A549 (cell line): ENCODE measurements around the gene S100A1. TPM values are rescaled to one million over a fixed set of nuclear protein-coding genes. Genes with fewer than 3 reads are reported as not detected.

Source experiments
- ATAC-seq, 2 experiments: fragments of 200-7000 bp in 1 of 2; fragments of >200 bp in 1 of 2; cut with Nextera tagmentation in 1 of 2; cut with Tn5 transposase in 1 of 2; 3 replicates each; pipeline versions ENCODE4 v1.8.0 to v1.9.1; 2018 to 2020; ENCODE audit warnings: mild to moderate bottlenecking in 1 of 2, moderate library complexity in 1 of 2
- CTCF ChIA-PET: fragments of 300-600 bp; sonication (Branson Sonifier 250); formaldehyde crosslinking; extraction: SDS; loops from one replicate; lab custom pipeline; 2021; ENCODE audit warnings: antibody characterized with exemption, inconsistent platforms; lab: Yijun Ruan, JAX
- POLR2A ChIA-PET: fragments of 350-600 bp; formaldehyde crosslinking; extraction: SDS; loops from one replicate; lab custom pipeline; 2021; ENCODE audit warnings: antibody characterized with exemption, inconsistent platforms; lab: Yijun Ruan, JAX
- DNase-seq, 2 experiments: peaks; one replicate each; pipeline versions ENCODE4 v3.0.0 to v3.0.0-alpha.2; 2011 to 2016; ENCODE audit warnings: low read depth in 1 of 2, low spot score in 1 of 2
- FAIRE-seq: peaks from 2 replicates; lab custom pipeline; 2011; peaks lifted over from hg19 to GRCh38; lab: Jason Lieb, UNC
- H3K27ac ChIP-seq, 2 experiments: fragments of >200 bp; sonication (Bioruptor Twin); formaldehyde crosslinking; 3 replicates each; pipeline ENCODE4 v1.5.1; 2016 to 2017
- H3K4me1 ChIP-seq: fragments of >200 bp; sonication (Bioruptor Twin); formaldehyde crosslinking; 3 replicates; pipeline ENCODE4 v1.6.1; 2016
- H3K4me2 ChIP-seq: fragments of >200 bp; sonication (Bioruptor Twin); formaldehyde crosslinking; 3 replicates; pipeline ENCODE4 v1.6.1; 2016
- H3K4me3 ChIP-seq: fragments of >200 bp; sonication (Bioruptor Twin); formaldehyde crosslinking; 3 replicates; pipeline ENCODE4 v1.5.1; 2016
- H3K9me3 ChIP-seq: fragments of >200 bp; sonication (Bioruptor Twin); formaldehyde crosslinking; 3 replicates; pipeline ENCODE4 v1.6.1; 2016
- EHF ChIP-seq: fragments of 250-450 bp; sonication (Bioruptor Pico); IDR thresholded peaks from 2 replicates; pipeline ENCODE4 v1.5.0; 2020; ENCODE audit warnings: mild to moderate bottlenecking
- EHMT2 ChIP-seq: fragments of 200-600 bp; sonication (generic); IDR thresholded peaks from 2 replicates; pipeline ENCODE4 v1.6.1; 2016; ENCODE audit warnings: antibody characterized with exemption, low read depth, mild to moderate bottlenecking, moderate library complexity
- ELK1 ChIP-seq: fragments of 150-350 bp; IDR thresholded peaks from 2 replicates; pipeline ENCODE4 v1.6.1; 2014; ENCODE audit warnings: low read depth, mild to moderate bottlenecking, low read length
- ESRRA ChIP-seq: fragments of 150-350 bp; IDR thresholded peaks from 2 replicates; pipeline ENCODE4 v1.6.1; 2014; ENCODE audit warnings: mild to moderate bottlenecking, low read length, borderline replicate concordance
- FOSL2 ChIP-seq, 2 experiments: fragments of 450-650 bp in 1 of 2; fragments of >200 bp in 1 of 2; sonication (Bioruptor Twin) in 1 of 2; formaldehyde crosslinking; IDR thresholded peaks; 2 replicates each; pipeline versions ENCODE4 v1.5.0 to v1.6.1; 2016 to 2020; ENCODE audit warnings: mild to moderate bottlenecking in 1 of 2, moderate library complexity in 1 of 2
- FOXS1 ChIP-seq: fragments of 250-450 bp; sonication (Bioruptor Pico); IDR thresholded peaks from 2 replicates; pipeline ENCODE4 v1.5.0; 2020; ENCODE audit warnings: mild to moderate bottlenecking, moderate library complexity
- GATA3 ChIP-seq: IDR thresholded peaks from 2 replicates; pipeline ENCODE4 v1.6.1; 2012; ENCODE audit warnings: borderline replicate concordance
- HDAC2 ChIP-seq: fragments of 200-600 bp; sonication (generic); IDR thresholded peaks from 2 replicates; pipeline ENCODE4 v1.6.1; 2016
- HES2 ChIP-seq: fragments of >200 bp; sonication (Bioruptor Twin); formaldehyde crosslinking; IDR thresholded peaks from 2 replicates; pipeline ENCODE4 v1.6.1; 2016
- HOXB13 ChIP-seq: fragments of 250-450 bp; sonication (Bioruptor Pico); IDR thresholded peaks from 2 replicates; pipeline ENCODE4 v1.5.0; 2020; ENCODE audit warnings: low read depth, mild to moderate bottlenecking, moderate library complexity
- KDM1A ChIP-seq: fragments of 200-600 bp; sonication (generic); IDR thresholded peaks from 2 replicates; pipeline ENCODE4 v1.6.1; 2016; ENCODE audit warnings: low read depth, mild to moderate bottlenecking
- KDM5A ChIP-seq: fragments of 200-600 bp; sonication (generic); IDR thresholded peaks from 2 replicates; pipeline ENCODE4 v1.6.1; 2016; ENCODE audit warnings: antibody characterized with exemption, mild to moderate bottlenecking
- MAFK ChIP-seq: fragments of 450-650 bp; IDR thresholded peaks from 2 replicates; pipeline ENCODE4 v1.6.1; 2014; ENCODE audit not compliant: partially characterized antibody
- MAX ChIP-seq: IDR thresholded peaks from 2 replicates; pipeline ENCODE4 v1.6.1; 2012
- NFE2L2 ChIP-seq: fragments of 150-350 bp; conservative IDR thresholded peaks from 2 replicates; pipeline ENCODE4 v1.6.1; 2014; ENCODE audit warnings: low read length
- NPAS2 ChIP-seq: fragments of 250-450 bp; sonication (Bioruptor Pico); IDR thresholded peaks from 2 replicates; pipeline ENCODE4 v1.8.0; 2022; ENCODE audit warnings: mild to moderate bottlenecking, moderate library complexity, borderline replicate concordance
- POLR2AphosphoS2 ChIP-seq: conservative IDR thresholded peaks from 2 replicates; pipeline ENCODE4 v1.6.1; 2012; ENCODE audit warnings: low read length, improper control_type of control experiment, inconsistent platforms
- REST ChIP-seq: fragments of 200-600 bp; sonication (generic); IDR thresholded peaks from 2 replicates; pipeline ENCODE4 v1.6.1; 2016; ENCODE audit warnings: antibody characterized with exemption, mild to moderate bottlenecking, moderate library complexity
- RNF2 ChIP-seq: fragments of 200-600 bp; sonication (generic); IDR thresholded peaks from 2 replicates; pipeline ENCODE4 v1.6.1; 2016; ENCODE audit warnings: low read depth, mild to moderate bottlenecking, antibody characterized with exemption, moderate library complexity, borderline replicate concordance
- TP53 ChIP-seq: fragments of 250-450 bp; sonication (Bioruptor Pico); IDR thresholded peaks from 2 replicates; pipeline ENCODE4 v1.5.0; 2021; ENCODE audit warnings: mild to moderate bottlenecking, moderate library complexity
- USF2 ChIP-seq: fragments of 450-650 bp; IDR thresholded peaks from 2 replicates; pipeline ENCODE4 v1.6.1; 2014; ENCODE audit warnings: antibody characterized with exemption
- ZC3H11A ChIP-seq: fragments of 450-650 bp; IDR thresholded peaks from 2 replicates; pipeline ENCODE4 v1.6.1; 2014; ENCODE audit warnings: antibody characterized with exemption, mild to moderate bottlenecking
- ZFP36 ChIP-seq: fragments of 450-650 bp; IDR thresholded peaks from 2 replicates; pipeline ENCODE4 v1.6.1; 2014; ENCODE audit warnings: borderline replicate concordance; ENCODE audit not compliant: partially characterized antibody
- ZNF302 ChIP-seq: fragments of 250-450 bp; sonication (Bioruptor Pico); IDR thresholded peaks from 2 replicates; pipeline ENCODE4 v1.9.0; 2021; ENCODE audit warnings: inconsistent platforms, mild to moderate bottlenecking, moderate library complexity
- WGBS: methylation state at CpG from one replicate; pipeline ENCODE4 v1.1.6; 2017; ENCODE audit errors: missing lambda C conversion rate; 5-methylcytosine and 5-hydroxymethylcytosine counted together
- polyA plus RNA-seq, 4 experiments: library from polyadenylated mRNA; depleted of rRNA in 3 of 4; stranded (reverse); fragments of >200 nt; fragmentation: RNase III in 1 of 4; extraction: RNeasy Plus Mini Kit Qiagen cat#74134 plus additional on column Dnase treatment in 1 of 4; gene quantifications; 2 replicates in 3 of 4; 3 replicates in 1 of 4; pipeline ENCODE4 v1.2.3, GENCODE V29; 2011 to 2017

The S100A1 gene
- polyA plus RNA-seq, 2 of the 4 experiments (the other 2 are of a cell fraction) = 0.59 to 0.97 TPM

GRCh38 chr1:153630384-153630783 is 2.1 kb downstream of the S100A1 start:
- H3K4me3 ChIP-seq = no peak overlapping the region
- ATAC-seq (no peak), DNase-seq (no peak), FAIRE-seq (no peak)
- POLR2A ChIA-PET = interaction anchor here (0.6 kb wide), 1 partner anchor 97 kb away, joined by 6 read pairs; the partner anchor contains the start of gene INTS3
- 96% methylated on average over 7 of the region's 7 CpGs for WGBS
- H3K9me3 ChIP-seq = no peaks in the 10 kb centered on the region
- peaks cover 28% of the 10 kb centered on the region for H3K4me1 ChIP-seq
- no peak for TF ChIP-seq ELK1
- no peak for TF ChIP-seq FOSL2 (IDR thresholded peaks at IDR 0.05)
- TF ChIP-seq FOSL2 (CRISPR knock-in tag; IDR thresholded peaks at IDR 0.05) = no peak
- no peak for TF ChIP-seq HDAC2
- TF ChIP-seq ZC3H11A = no peak
- TF ChIP-seq NFE2L2 = no peak
- TF ChIP-seq ESRRA = no peak
- no peak for TF ChIP-seq ZNF302 (CRISPR knock-in tag)
- CTCF ChIA-PET = interaction anchor here (1.0 to 18.3 kb wide), 6 partner anchors 15 to 120 kb away, joined by 3 to 253 read pairs (median 40); partner anchors contain the start of genes S100A14, S100A16 and S100A6
- H3K4me2 ChIP-seq = no peak overlapping the region
- peak overlapping the region in 1 of 2 experiments; percentile 13; a peak in 1 of 6 replicates for H3K27ac ChIP-seq

- ChIA-PET POLR2A (interaction anchor here (0.6 to 0.7 kb wide), 2 partner anchors 43 to 96 kb away, joined by 4 to 6 read pairs; partner anchors contain the start of gene INTS3), CTCF (interaction anchor here (0.6 to 18.3 kb wide), 8 partner anchors 16 to 283 kb away, joined by 3 to 253 read pairs (median 6); partner anchors contain the start of genes S100A14, S100A16 and S100A6)
- DNase-seq (no peak), ATAC-seq (no peak), FAIRE-seq (no peak)
- Histone ChIP-seq H3K9me3 (no peaks in the 10 kb centered on the region), H3K4me1 (peaks cover 33% of the 10 kb centered on the region), H3K27ac (no peak overlapping the region), H3K4me3 (no peak overlapping the region), H3K4me2 (no peak overlapping the region)
- WGBS = 74% methylated on average over 8 of the region's 10 CpGs
- no peak for TF ChIP-seq POLR2AphosphoS2
- no peak for TF ChIP-seq HDAC2
- no peak for TF ChIP-seq ZFP36
- TF ChIP-seq USF2 = no peak
- no peak for TF ChIP-seq TP53 (CRISPR knock-in tag)
- TF ChIP-seq EHMT2 = no peak
- no peak for TF ChIP-seq FOXS1 (CRISPR knock-in tag)
- no peak for TF ChIP-seq MAX
- TF ChIP-seq MAFK = no peak
- no peak for TF ChIP-seq RNF2
- TF ChIP-seq NPAS2 (CRISPR knock-in tag) = no peak
- no peak for TF ChIP-seq EHF
- no peak for TF ChIP-seq KDM1A
- TF ChIP-seq ELK1 = no peak
- no peak for TF ChIP-seq GATA3
- TF ChIP-seq HES2 = no peak
- TF ChIP-seq HOXB13 = no peak
- TF ChIP-seq REST = no peak
- TF ChIP-seq KDM5A = no peak
These were observed 3.1 kb downstream of the S100A1 start for GRCh38 chr1:153631047-153632022.
